ENCODE data around the gene TNRC6C. TPM values are rescaled to one million over a fixed set of nuclear protein-coding genes. Genes with fewer than 3 reads are reported as not detected.

The TNRC6C gene, protein sequence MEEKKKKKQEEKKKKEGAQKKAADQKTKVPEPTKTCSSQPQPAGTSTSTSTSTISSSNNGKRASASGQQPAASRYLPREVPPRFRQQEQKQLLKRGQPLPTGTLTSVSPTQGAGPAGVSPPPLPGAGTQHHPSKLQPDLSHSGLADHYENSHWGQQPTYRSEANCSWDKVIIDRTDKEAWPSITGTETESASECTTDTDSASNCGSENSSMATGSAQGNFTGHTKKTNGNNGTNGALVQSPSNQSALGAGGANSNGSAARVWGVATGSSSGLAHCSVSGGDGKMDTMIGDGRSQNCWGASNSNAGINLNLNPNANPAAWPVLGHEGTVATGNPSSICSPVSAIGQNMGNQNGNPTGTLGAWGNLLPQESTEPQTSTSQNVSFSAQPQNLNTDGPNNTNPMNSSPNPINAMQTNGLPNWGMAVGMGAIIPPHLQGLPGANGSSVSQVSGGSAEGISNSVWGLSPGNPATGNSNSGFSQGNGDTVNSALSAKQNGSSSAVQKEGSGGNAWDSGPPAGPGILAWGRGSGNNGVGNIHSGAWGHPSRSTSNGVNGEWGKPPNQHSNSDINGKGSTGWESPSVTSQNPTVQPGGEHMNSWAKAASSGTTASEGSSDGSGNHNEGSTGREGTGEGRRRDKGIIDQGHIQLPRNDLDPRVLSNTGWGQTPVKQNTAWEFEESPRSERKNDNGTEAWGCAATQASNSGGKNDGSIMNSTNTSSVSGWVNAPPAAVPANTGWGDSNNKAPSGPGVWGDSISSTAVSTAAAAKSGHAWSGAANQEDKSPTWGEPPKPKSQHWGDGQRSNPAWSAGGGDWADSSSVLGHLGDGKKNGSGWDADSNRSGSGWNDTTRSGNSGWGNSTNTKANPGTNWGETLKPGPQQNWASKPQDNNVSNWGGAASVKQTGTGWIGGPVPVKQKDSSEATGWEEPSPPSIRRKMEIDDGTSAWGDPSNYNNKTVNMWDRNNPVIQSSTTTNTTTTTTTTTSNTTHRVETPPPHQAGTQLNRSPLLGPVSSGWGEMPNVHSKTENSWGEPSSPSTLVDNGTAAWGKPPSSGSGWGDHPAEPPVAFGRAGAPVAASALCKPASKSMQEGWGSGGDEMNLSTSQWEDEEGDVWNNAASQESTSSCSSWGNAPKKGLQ (N-terminal part only)
- total RNA-seq: 0.85 and 1.6 TPM in 2 replicates

DNA sequence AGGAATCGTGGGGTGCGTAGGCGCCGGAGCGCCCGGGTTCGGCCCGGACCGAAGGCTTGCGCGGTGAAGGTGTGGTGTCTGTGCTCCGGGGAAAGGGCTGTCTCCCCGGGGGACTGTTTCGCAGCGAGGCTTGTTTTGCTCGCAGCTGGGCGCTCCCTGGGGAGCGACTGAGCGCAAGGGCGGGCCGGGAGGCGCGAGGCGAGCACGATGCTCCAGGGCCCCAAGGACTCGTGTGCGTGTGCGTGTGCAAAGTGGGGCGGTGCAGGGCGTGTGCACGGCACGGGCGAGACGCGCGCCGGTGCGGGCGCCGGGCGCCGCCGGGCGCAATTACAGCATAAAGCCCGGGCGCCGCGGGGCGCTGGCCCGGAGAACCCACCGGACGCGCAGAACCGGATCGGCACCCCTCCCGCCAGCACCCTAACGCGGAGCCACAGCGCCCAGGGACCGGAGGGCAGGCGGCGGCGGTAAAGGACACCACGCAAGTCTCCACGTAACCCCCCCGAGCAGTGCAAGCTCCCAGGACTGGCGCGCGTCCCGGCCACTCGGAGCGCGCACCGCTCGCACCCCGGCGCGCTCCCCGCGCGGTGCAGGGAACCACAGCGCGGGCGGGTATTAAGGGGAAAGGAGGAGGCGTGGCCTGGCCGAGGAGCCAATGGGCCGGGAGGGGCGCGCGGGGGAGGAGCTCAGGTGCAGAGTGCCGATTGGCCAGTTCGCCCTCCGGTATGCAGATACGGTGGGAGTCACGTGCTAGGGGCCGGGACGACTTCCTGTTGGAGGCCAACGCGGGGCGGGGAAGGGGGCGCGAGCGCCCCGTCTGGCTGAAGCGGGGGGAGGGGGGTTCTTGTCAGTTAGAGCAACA, at the start of gene TNRC6C:
TNRC6C (plus strand) TSS at position 847 of the 859 bp plus-strand sequence. CDS start 45,504 bp downstream, outside the sequence.

DNA sequence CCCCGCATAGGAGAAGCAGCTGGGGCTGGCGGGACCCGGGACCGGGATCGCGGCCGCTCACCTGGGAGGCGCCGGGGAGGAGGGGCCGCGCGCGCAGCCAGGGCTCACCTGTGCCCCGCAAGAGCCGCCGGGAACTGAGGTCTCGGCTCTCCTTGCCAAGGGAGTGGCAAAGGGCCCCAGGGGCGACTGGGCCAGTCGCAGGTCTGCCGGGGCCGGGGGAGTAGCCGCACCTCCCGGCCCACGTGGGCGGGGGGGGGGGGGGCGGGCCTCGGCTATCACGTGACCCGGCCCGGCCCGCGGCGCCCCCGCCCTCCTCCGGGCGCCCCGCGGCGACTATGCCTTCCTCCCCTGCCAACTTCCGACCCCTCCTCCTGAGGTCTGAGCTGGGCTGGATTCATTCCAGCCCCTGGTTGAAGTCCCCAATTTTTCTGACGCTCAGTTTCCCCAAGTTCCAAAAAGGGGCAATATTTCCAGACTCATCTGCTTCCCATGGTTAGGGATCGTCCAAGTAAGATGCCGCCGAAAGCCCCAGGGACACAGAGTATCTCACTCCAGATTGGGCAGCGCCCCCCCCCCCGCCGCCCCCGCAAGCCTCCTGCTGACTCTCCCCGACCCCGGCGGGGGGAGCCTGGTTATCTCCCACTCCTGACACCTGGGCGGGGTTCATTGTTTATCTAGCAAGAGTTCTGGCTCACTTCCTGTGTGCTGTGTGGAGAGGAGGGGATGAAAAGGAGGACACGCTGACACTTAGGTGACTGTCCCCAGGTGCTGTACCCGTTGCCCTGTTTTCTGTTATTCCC, 170.2 kb downstream of the TNRC6C start, which contains the start of gene TMC6:
TMC6 (minus strand) TSS at position 205 of the 800 bp plus-strand sequence. CDS start 1,923 bp downstream, outside the sequence.

DNA sequence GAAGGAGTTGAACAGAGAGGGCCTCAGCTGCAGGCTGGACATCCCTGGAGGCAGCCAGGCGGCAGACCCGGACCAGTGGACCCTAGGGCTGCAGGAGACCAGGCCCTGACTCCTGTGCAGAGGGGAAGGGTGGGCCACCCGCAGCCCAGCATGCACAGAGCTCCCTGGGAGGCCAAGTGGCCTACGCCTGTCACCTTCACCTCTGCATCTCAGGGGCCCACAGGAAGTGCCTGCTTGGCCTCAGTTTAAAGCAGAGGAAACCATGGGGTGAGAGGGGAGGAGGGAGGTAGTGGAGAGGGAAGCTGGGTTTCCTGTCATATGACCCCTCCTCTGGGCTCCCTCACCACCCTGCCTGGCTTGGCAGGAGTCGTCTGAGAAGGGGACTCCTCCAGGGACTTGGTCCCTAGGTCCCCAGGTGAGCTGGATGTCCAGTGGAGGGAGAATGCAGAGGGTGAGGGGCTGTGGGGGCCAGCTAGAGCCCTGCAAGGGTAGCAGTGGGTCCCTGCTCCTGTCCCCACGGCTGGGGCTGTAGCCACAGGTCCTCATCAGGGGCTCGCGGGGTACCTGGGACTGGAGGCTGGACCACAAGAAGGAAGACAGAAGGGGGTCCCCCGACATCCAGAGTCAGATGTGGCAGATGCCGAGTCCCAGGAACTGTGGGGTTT, 172.1 kb downstream of the TNRC6C start, which contains the start of gene TMC8:
TMC8 (plus strand) TSS at position 335 of the 665 bp plus-strand sequence. CDS start 818 bp downstream, outside the sequence.

Other genes starting within 250 kb of the TNRC6C start
- gene TMC6, start 170.1 kb downstream of the TNRC6C start, total RNA-seq: 38.6 and 43.0 TPM in 2 replicates
- 0.46 and 0.85 TPM in 2 replicates for gene TMC8, start 172.1 kb downstream of the TNRC6C start, total RNA-seq
- 0.07 TPM in 1 of 2 replicates, not detected in the other for gene C17orf99, start 187.7 kb downstream of the TNRC6C start, total RNA-seq
- gene SYNGR2, start 209.9 kb downstream of the TNRC6C start, total RNA-seq: 83.9 and 85.3 TPM in 2 replicates
- 120 and 146 TPM in 2 replicates for gene TK1, start 228.3 kb downstream of the TNRC6C start, total RNA-seq
- 29.1 and 38.4 TPM in 2 replicates for gene AFMID, start 228.7 kb downstream of the TNRC6C start, total RNA-seq

Measured in airway epithelial cell (primary cell).